ENCODE measurements around the gene ZNF407.

The ZNF407 gene

GRCh38 chr18:74933930-74934329, 336.3 kb downstream of the ZNF407 start:
- TF ChIP-seq FOXM1 (IDR thresholded peaks at IDR 0.05; ENCODE audit: borderline replicate concordance, low read depth) (no peak), CEBPB (IDR thresholded peaks at IDR 0.05) (no peak)

DNA sequence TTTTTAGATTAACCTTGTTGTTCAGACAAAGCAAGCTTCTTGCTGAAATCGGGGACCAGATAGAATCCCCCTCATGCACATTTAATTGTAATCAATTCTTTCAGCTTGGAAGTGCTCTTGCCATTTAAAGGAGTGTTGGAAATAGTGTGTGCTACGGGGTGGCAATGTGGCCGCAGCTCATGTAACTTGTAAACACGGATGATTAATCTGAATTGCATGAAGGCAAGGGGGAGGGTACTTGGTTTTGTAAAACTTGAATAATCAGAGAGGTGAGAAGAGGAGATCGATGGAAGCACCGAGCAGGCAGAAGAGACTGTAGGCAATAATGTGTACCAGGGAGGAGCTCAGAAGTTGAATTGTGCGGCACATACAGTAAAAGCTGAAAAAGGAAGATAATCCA, 337.8 kb downstream of the ZNF407 start:
- TF ChIP-seq REST (IDR thresholded peaks at IDR 0.05; ENCODE audit: low read depth) (no peak), EP300 (IDR thresholded peaks at IDR 0.05; ENCODE audit: borderline replicate concordance) (no peak), EGR1 (IDR thresholded peaks at IDR 0.05) (no peak), ZBTB7A (IDR thresholded peaks at IDR 0.05; ENCODE audit: low read depth) (no peak), YY1 (IDR thresholded peaks at IDR 0.05; ENCODE audit: low read depth) (no peak), RAD21 (IDR thresholded peaks at IDR 0.05; ENCODE audit: low read depth) (no peak), TAF1 (IDR thresholded peaks at IDR 0.05; ENCODE audit: low read depth) (no peak), TEAD4 (IDR thresholded peaks at IDR 0.05) (no peak), CREB1 (IDR thresholded peaks at IDR 0.05; ENCODE audit: low read depth) (no peak), CEBPB (IDR thresholded peaks at IDR 0.05) (no peak), FOXM1 (IDR thresholded peaks at IDR 0.05; ENCODE audit: borderline replicate concordance, low read depth) (no peak)

GRCh38 chr18:74936343-74936742, 338.7 kb downstream of the ZNF407 start:
- no peak for TF ChIP-seq REST (IDR thresholded peaks at IDR 0.05; ENCODE audit: low read depth)
- no peak for TF ChIP-seq CREB1 (IDR thresholded peaks at IDR 0.05; ENCODE audit: low read depth)
- TF ChIP-seq, protein P1, sequence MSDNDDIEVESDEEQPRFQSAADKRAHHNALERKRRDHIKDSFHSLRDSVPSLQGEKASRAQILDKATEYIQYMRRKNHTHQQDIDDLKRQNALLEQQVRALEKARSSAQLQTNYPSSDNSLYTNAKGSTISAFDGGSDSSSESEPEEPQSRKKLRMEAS (IDR thresholded peaks at IDR 0.05), result no peak
- TF ChIP-seq CEBPB (IDR thresholded peaks at IDR 0.05), result no peak
- TF ChIP-seq USF1 (IDR thresholded peaks at IDR 0.05), result no peak
- no peak for TF ChIP-seq TCF12 (IDR thresholded peaks at IDR 0.05; ENCODE audit: low read depth)
- TF ChIP-seq ZBTB7A (IDR thresholded peaks at IDR 0.05; ENCODE audit: low read depth), result no peak
- no peak for TF ChIP-seq EGR1 (IDR thresholded peaks at IDR 0.05)
- TF ChIP-seq EP300 (IDR thresholded peaks at IDR 0.05; ENCODE audit: borderline replicate concordance), result no peak
- TF ChIP-seq TEAD4 (IDR thresholded peaks at IDR 0.05), result no peak
- no peak for TF ChIP-seq FOXM1 (IDR thresholded peaks at IDR 0.05; ENCODE audit: borderline replicate concordance, low read depth)
- no peak for TF ChIP-seq NFIC (IDR thresholded peaks at IDR 0.05)
- no peak for TF ChIP-seq RAD21 (IDR thresholded peaks at IDR 0.05; ENCODE audit: low read depth)
- TF ChIP-seq YY1 (IDR thresholded peaks at IDR 0.05; ENCODE audit: low read depth), result no peak
- TF ChIP-seq TAF1 (IDR thresholded peaks at IDR 0.05; ENCODE audit: low read depth), result no peak

DNA sequence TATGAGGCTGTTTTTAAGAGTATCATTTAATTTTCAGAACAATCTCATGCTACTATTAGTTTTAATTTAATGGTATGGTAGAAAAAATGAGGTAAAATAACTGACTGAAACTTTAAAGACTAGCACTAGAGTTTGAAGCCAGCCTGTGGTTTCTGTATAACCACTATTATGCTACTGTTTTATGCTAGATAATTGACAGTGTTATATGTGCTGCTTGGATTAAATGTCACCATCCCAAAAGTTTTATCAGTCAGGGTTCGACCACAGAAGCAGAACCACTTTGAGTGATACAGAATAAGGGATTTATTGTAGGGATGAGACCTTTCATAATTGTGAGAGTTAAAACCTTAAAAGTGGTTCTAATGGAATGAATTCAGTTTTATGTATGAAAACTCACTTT, 339.6 kb downstream of the ZNF407 start:
- TF ChIP-seq USF1 (IDR thresholded peaks at IDR 0.05) (no peak), CEBPB (IDR thresholded peaks at IDR 0.05) (no peak), TEAD4 (IDR thresholded peaks at IDR 0.05) (no peak), YY1 (IDR thresholded peaks at IDR 0.05; ENCODE audit: low read depth) (no peak), REST (IDR thresholded peaks at IDR 0.05; ENCODE audit: low read depth) (no peak), CREB1 (IDR thresholded peaks at IDR 0.05; ENCODE audit: low read depth) (no peak), TAF1 (IDR thresholded peaks at IDR 0.05; ENCODE audit: low read depth) (no peak), EP300 (IDR thresholded peaks at IDR 0.05; ENCODE audit: borderline replicate concordance) (no peak), ZBTB7A (IDR thresholded peaks at IDR 0.05; ENCODE audit: low read depth) (no peak), EGR1 (IDR thresholded peaks at IDR 0.05) (no peak), NFIC (IDR thresholded peaks at IDR 0.05) (no peak), FOXM1 (IDR thresholded peaks at IDR 0.05; ENCODE audit: borderline replicate concordance, low read depth) (no peak), RAD21 (IDR thresholded peaks at IDR 0.05; ENCODE audit: low read depth) (no peak), TCF12 (IDR thresholded peaks at IDR 0.05; ENCODE audit: low read depth) (no peak)
- TF ChIP-seq, protein P1 (IDR thresholded peaks at IDR 0.05), result no peak

Data from Ishikawa (cell line).